ENCODE measurements around the gene ERBB4.
A peak's percentile ranks its signal among the peaks of the same experiment; 100 is the strongest.
"Not testable (repeated sequence)": the region's sequence is repeated elsewhere in the genome, so short reads cannot be mapped to it uniquely, and the experiment has no call there.

ERBB4 gene

DNA sequence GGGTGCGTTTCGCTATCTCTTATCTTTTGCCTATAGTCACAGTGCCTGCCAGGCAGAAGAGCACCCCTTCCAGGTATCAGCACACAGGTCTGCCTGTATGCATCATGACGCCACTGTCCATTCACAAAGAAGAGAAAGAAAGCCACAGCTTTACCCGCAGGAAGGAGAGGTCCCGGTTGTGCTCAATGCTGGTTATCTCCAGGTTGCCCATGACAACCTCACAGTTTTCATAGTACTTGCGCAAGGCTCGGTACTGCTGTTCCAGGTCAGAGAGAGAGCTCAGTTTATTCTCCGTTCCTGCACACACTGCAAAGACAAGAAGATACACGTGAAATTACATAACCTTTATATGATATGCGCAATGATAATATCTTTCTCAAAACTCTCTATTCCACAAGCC lies 414.0 kb downstream of the ERBB4 start:
- DNase-seq, result no peak

DNA sequence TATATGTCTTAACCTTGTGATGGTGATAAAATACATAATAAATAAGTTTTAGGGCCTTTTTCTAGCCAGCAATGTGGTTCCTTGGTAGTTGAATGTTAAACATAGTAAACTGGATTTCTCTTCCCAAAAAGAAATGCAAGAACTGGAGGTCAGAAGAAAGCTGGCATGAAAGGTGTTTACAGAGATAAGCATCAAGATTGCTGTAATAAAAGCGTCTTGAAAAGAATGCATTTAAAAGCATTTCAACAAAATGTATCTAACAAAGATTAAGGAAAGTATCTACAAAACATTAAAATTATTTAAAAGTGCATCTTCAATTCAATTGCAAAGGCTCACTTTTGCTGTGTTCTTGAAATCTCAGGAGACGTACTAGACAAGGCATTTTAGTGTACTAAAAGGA lies 419.0 kb downstream of the ERBB4 start:
- no peak for DNase-seq

GRCh38 chr2:212117926-212118325 lies 420.7 kb downstream of the ERBB4 start:
- DNase-seq, result no peak

GRCh38 chr2:212114489-212114888 lies 424.1 kb downstream of the ERBB4 start:
- DNase-seq, result no peak

DNA sequence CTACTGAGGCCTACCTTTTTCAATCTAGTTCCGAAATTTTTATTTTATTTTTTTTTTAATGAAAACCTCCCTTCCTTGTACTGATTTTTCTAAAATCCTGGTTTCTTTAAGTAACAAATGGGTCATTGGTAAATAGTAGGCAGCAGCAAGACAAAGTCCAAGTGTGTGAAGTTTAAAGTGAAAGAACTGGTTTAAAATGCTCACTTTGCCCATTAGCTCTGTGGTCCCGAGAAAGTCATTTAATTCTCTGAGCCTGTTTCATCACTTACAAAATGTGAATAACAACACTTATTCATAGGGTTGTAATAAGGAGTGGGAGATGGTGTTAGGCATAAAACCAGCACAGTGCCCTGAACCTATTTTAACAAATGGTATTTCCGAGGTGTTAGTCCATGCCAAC lies 426.2 kb downstream of the ERBB4 start:
- no peak for DNase-seq

GRCh38 chr2:212109792-212110680 lies 428.6 kb downstream of the ERBB4 start:
- no peak for DNase-seq

- DNase-seq, result no peak
Measured at GRCh38 chr2:212109217-212109616, 429.4 kb downstream of the ERBB4 start.

GRCh38 chr2:212107989-212108388 lies 430.6 kb downstream of the ERBB4 start:
- DNase-seq, result no peak

- DNase-seq, result no peak
Measured at GRCh38 chr2:212107014-212107413, 431.6 kb downstream of the ERBB4 start.

DNA sequence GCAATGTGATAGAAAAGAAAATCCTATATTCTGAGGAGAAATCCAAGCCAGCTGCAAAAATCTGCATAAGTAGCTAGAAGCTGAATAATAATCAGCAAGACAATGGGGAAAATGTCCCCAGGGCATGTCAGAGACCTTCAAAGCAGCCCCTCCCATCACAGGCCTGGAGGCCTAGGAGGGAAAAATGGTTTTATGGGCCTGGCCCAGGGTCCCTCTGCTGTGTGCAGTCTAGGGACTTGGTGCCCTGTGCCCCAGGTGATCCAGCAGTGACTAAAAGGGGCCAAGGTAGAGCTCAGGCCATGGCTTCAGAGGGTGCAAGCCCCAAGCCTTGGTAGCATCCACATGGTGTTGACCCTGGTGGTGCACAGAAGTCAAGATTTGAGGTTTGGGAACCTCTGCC lies 432.1 kb downstream of the ERBB4 start:
- DNase-seq, result not testable (repeated sequence)

DNA sequence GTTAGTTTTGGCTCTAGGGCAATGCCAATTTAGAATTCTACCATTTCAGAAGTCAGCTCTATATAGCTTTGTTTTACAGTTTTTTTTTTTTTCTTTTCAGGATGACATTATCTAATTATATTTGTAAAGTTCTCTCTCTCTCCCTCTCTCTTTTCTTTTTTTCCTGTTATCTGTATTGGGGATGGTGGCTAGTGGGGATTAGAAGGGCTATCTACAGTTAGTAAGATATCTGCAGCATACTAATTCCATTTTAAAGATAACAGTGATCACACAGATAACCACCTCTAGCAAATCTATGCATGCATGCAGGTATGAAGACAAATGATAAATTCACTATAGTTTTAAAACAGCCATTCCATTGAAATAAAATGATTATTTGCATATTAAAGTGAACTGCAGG lies 438.9 kb downstream of the ERBB4 start:
- no peak for DNase-seq

DNA sequence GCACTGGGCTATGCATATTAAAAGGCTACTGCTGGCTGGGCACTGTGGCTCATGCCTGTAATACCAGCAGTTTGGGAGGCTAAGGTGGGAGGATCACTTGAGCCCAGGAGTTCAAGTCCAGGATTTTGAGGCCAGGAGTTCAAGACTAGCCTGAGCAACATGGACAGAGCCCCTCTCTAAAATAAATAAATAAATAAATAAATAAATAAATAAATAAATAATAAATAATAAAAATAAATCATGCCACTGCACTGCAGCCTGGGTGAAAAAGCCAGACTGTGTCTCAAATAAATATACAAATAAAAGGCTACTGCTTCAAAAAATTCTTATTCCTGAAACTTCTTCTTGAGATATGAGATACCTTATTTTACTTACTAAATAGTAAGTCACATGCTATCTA lies 439.6 kb downstream of the ERBB4 start:
- DNase-seq, result no peak

DNA sequence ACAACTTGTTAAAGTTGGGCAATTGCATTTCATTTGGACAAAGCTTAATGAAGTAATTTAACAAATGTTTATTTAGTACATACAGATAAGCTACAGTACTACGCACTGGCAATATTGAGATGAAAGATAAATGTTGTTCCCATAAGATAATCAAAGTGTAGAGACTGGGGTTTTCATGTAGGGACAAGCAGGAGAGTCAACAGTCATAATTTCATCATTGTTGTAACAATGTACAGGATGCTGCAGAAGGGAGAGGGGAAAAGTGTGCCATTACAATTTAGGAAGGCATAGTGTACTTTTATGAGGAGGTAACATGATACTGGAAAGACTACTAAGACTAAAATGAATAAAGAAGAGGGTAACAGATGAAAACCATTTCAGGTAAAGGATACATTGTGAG lies 441.6 kb downstream of the ERBB4 start:
- DNase-seq, result no peak

- DNase-seq, result no peak
Measured at GRCh38 chr2:212089873-212090272, 448.7 kb downstream of the ERBB4 start.

GRCh38 chr2:212088353-212088752 lies 450.2 kb downstream of the ERBB4 start:
- peak; percentile 1 for DNase-seq

DNA sequence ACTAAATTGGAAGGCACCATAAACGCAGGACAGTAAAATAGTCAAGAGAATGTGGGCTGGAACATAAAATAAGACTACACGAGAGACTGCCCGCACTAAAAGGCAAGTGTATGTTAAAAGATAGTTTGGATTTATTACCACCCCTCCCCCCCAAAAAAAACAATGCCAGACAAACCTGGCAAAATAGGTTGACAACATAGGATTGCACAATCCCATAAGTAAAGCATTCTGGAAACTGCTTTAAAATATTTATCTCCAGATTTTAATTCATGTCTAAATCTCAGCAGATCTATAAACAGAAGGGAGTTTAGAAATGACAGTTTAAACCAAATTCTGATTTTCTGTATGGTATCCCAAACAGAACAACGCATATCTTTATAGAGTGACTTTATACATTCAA lies 455.1 kb downstream of the ERBB4 start:
- DNase-seq, result no peak

- no peak for DNase-seq
Measured at GRCh38 chr2:212078103-212078502, 460.5 kb downstream of the ERBB4 start.

- no peak for DNase-seq
Measured at GRCh38 chr2:212076456-212076855, 462.1 kb downstream of the ERBB4 start.

- no peak for DNase-seq
Measured at GRCh38 chr2:212073360-212073759, 465.2 kb downstream of the ERBB4 start.

DNA sequence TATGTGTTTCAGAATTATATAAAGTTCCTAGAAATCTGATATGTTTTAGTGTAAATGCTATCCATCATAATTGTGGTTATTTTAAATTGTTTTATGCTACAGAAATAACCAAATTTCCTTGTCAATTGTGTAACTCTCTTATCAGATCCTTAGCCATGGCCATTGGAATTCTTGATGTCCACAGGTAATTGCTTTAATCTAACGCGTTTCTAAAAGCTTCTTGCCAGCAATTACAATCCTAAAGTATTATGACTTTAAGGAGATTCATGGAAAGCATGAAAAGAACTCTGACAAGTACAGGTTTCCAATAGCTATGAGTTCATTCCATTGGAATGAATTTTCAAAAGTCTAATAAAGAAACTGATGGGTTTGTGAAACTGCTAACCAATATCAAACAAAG lies 472.1 kb downstream of the ERBB4 start:
- DNase-seq, result no peak

DNA sequence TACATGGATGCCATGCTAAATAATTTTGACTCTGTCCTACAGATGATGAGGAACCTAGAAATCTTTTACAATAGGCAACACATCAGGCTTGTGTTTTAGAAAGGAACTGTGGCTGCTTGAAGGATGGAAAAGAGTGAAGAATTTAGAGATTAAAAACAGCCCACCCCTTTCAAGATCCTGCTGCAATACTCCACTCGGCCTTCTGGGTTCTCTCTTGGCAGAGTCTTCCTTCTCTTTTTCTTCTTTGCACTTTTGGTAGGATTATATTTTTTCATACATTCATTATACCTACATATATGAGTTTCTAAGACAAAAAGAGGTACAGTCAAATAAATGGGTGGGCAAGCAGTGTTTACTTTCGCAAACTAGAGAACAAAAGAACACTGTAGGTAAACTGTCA lies 474.3 kb downstream of the ERBB4 start:
- DNase-seq, result no peak

DNA sequence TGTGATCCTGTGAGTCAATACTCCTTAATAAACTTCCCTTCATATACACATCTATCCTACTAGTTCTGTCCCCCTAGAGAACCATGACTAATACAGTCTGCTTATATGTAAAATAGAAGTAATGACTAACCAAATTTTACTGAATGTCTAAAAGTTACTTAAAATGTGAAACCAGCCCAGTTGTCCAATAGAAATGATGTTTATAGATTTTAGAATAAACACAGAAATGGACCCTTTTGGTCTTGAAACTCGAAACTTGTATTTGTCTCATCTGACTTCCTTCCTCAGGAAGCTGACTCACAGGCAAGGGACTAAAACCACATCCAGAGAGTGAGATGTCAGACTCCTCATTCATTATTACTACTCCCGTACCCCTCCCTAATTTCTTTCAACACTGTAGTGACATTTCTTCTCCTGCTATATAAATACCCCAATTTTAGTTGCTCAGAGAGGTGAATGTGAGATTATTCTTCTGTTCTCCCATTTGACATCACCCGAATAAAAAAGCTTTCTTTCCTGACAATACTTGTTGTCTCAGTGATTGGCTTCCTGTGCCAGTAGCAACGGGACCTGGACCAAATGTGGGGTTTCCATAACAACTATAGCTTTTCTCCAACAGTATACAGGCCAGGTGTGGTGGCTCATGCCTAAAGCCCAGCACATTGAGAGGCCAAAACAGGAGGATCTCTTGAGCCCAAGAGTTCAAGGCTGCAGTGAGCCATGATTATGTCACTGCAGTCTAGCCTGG lies 486.0 kb downstream of the ERBB4 start:
- DNase-seq, result peak; percentile 48

GRCh38 chr2:212050871-212051270 lies 487.7 kb downstream of the ERBB4 start:
- DNase-seq, result no peak

DNA sequence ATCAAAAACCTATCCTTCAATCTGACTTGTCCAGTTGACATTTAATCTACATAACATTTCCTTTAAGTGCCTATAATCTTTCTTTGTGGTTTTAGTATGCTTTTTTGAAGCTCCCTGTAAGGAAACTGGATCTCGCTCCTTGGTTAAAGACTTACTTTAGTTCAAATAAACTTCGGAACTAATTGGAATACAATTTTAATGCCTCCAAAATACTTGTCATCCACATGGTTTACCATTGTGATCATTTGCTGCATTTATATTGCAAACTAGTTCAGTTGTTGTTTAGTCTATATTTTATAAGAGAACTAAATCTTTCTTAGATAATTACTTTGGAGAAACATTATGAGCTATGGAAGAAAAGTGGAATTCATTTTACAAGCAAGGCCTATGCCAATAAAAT lies 496.0 kb downstream of the ERBB4 start:
- DNase-seq, result no peak
